ENCODE measurements around the gene SPTBN1. TPM values are rescaled to one million over a fixed set of nuclear protein-coding genes. Genes with fewer than 3 reads are reported as not detected.

SPTBN1 gene
- total and polyA plus RNA-seq, 2 of the 13 experiments (the other 11 are each of a cell fraction or from before 2014, with no cell fraction given): 123 to 299 TPM

- Histone ChIP-seq H3K36me3 (replicated peaks in 1 of 2; ENCODE audit: control insufficient read depth in 1 of 2, insufficient read depth in 2 of 2, low read length in 2 of 2) (no peaks in the 10 kb centered on the region), H2AFZ (ENCODE audit: low read length) (no peak overlapping the region), H4K20me1 (ENCODE audit: insufficient read depth, low read length) (no peaks in the 10 kb centered on the region), H3K4me3 (replicated peaks in 1 of 3; ENCODE audit: insufficient read depth in 1 of 3, low read depth in 2 of 3, low read length in 3 of 3) (no peak overlapping the region), H3K4me1 (ENCODE audit: insufficient read depth, low read length) (peaks cover 22% of the 10 kb centered on the region), H3K27ac (ENCODE audit: extremely low read length, insufficient read depth, low read length) (no peak overlapping the region), H3K9me3 (ENCODE audit: low read length) (no peaks in the 10 kb centered on the region), H3K79me2 (ENCODE audit: insufficient read depth, low read length) (no peaks in the 10 kb centered on the region), H3K9ac (ENCODE audit: insufficient read depth, low read depth, low read length) (no peak overlapping the region), H3K4me2 (ENCODE audit: low read depth, low read length) (no peak overlapping the region), H3K27me3 (ENCODE audit: control insufficient read depth in 1 of 2, insufficient read depth in 2 of 2, low read length in 2 of 2) (no peaks in the 10 kb centered on the region)
- ChIA-PET CTCF (ENCODE audit: low intra/inter-chr PET ratio, low total read pairs) (no interaction called here), POLR2A (no interaction called here)
- intact Hi-C loops (cut with micrococcal nuclease; ENCODE audit: unreplicated experiment) (no loop called here), in situ Hi-C loops (cut with HindIII; ENCODE audit: extremely low pct_ligation_motif_present, low pct_unique_long_range_greater_than_20kb) (no loop called here)
- DNase-seq (ENCODE audit: low spot score) (no peak), ATAC-seq (no peak), FAIRE-seq (no peak)
- TF ChIP-seq FOXK2 (IDR thresholded peaks at IDR 0.05): no peak
- TF ChIP-seq WIZ (CRISPR knock-in tag; IDR thresholded peaks at IDR 0.05): no peak
- TF ChIP-seq ATRX (CRISPR knock-in tag; IDR thresholded peaks at IDR 0.05; ENCODE audit: borderline replicate concordance): no peak
- TF ChIP-seq PCBP1 (IDR thresholded peaks at IDR 0.05; ENCODE audit: borderline replicate concordance, low read depth, low read length): no peak
- TF ChIP-seq ZNF329 (CRISPR knock-in tag; IDR thresholded peaks at IDR 0.05; ENCODE audit: low read depth): no peak
- TF ChIP-seq ZKSCAN1 (IDR thresholded peaks at IDR 0.05; ENCODE audit: low read length): no peak
- TF ChIP-seq XBP1 (CRISPR knock-in tag; IDR thresholded peaks at IDR 0.05): no peak
- TF ChIP-seq, protein P1, sequence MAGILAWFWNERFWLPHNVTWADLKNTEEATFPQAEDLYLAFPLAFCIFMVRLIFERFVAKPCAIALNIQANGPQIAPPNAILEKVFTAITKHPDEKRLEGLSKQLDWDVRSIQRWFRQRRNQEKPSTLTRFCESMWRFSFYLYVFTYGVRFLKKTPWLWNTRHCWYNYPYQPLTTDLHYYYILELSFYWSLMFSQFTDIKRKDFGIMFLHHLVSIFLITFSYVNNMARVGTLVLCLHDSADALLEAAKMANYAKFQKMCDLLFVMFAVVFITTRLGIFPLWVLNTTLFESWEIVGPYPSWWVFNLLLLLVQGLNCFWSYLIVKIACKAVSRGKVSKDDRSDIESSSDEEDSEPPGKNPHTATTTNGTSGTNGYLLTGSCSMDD (CRISPR knock-in tag; IDR thresholded peaks at IDR 0.05): no peak
- no peak for TF ChIP-seq ZFP90 (CRISPR knock-in tag; IDR thresholded peaks at IDR 0.05; ENCODE audit: borderline replicate concordance)
- TF ChIP-seq HNRNPL (IDR thresholded peaks at IDR 0.05; ENCODE audit: low read depth, low read length): no peak
- no peak for TF ChIP-seq ZNF20 (CRISPR knock-in tag; IDR thresholded peaks at IDR 0.05)
- TF ChIP-seq ZNF615 (CRISPR knock-in tag; IDR thresholded peaks at IDR 0.05; ENCODE audit: borderline replicate concordance): no peak
- no peak for TF ChIP-seq SATB2 (CRISPR knock-in tag; IDR thresholded peaks at IDR 0.05)
- no peak for TF ChIP-seq KMT2A (CRISPR knock-in tag; IDR thresholded peaks at IDR 0.05)
- WGBS (ENCODE audit: low lambda C conversion rate): 85% methylated on average over 3 of the region's 3 CpGs
- no TSS peak for BruUV-seq (replicated peaks)
Observed at GRCh38 chr2:54678719-54679118, 222.6 kb downstream of the SPTBN1 start.
